ENCODE results near the gene APOBEC2.

Gene APOBEC2

GRCh38 chr6:41061196-41061726 lies 8.3 kb downstream of the APOBEC2 start:
- Histone ChIP-seq H3K9ac (ENCODE audit: low read depth, low read length, poor library complexity, severe bottlenecking) (no peak overlapping the region), H3K4me3 (ENCODE audit: low read length, poor library complexity, severe bottlenecking) (no peak overlapping the region), H4K20me1 (ENCODE audit: insufficient read depth, low read length, poor library complexity, severe bottlenecking) (no peaks in the 10 kb centered on the region), H3K9me3 (ENCODE audit: insufficient read depth, low read depth, low read length) (no peaks in the 10 kb centered on the region), H3K4me2 (ENCODE audit: low read depth, low read length, poor library complexity, severe bottlenecking) (no peak overlapping the region), H3K4me1 (ENCODE audit: insufficient read depth, low read length, poor library complexity, severe bottlenecking) (peaks cover 12% of the 10 kb centered on the region), H3K36me3 (ENCODE audit: insufficient read depth, low read length) (no peaks in the 10 kb centered on the region; the same call in 1 of the 2 replicates), H2AFZ (ENCODE audit: low read length) (no peak overlapping the region), H3K9me2 (replicated peaks; ENCODE audit: low read depth, low read length) (no peaks in the 10 kb centered on the region), H3K27me3 (ENCODE audit: insufficient read depth, low read length, poor library complexity, severe bottlenecking) (no peaks in the 10 kb centered on the region), H3F3A (ENCODE audit: low read depth) (no peaks in the 10 kb centered on the region), H3K79me2 (ENCODE audit: insufficient read depth, low read length) (0 out of 2 replicates have a peak, but pooled peaks cover 7% of the 10 kb centered on the region)
- TF ChIP-seq EZH2phosphoT487 (IDR thresholded peaks at IDR 0.05; ENCODE audit: borderline replicate concordance) (no peak), CTCF (conservative IDR thresholded peaks at IDR 0.05; ENCODE audit: low read length) (no peak)

- Histone ChIP-seq H3K4me1 (ENCODE audit: insufficient read depth, low read length, poor library complexity, severe bottlenecking) (peaks cover 17% of the 10 kb centered on the region), H3K9ac (ENCODE audit: low read depth, low read length, poor library complexity, severe bottlenecking) (no peak overlapping the region), H3K79me2 (ENCODE audit: insufficient read depth, low read length) (peaks cover 7% of the 10 kb centered on the region; the same call in 1 of the 2 replicates), H3K27me3 (ENCODE audit: insufficient read depth, low read length, poor library complexity, severe bottlenecking) (no peaks in the 10 kb centered on the region), H3F3A (ENCODE audit: low read depth) (no peaks in the 10 kb centered on the region), H3K4me3 (ENCODE audit: low read length, poor library complexity, severe bottlenecking) (no peak overlapping the region), H3K9me3 (ENCODE audit: insufficient read depth, low read depth, low read length) (no peaks in the 10 kb centered on the region), H3K9me2 (replicated peaks; ENCODE audit: low read depth, low read length) (no peaks in the 10 kb centered on the region), H3K4me2 (ENCODE audit: low read depth, low read length, poor library complexity, severe bottlenecking) (no peak overlapping the region), H3K36me3 (ENCODE audit: insufficient read depth, low read length) (no peaks in the 10 kb centered on the region; the same call in 1 of the 2 replicates), H4K20me1 (ENCODE audit: insufficient read depth, low read length, poor library complexity, severe bottlenecking) (no peaks in the 10 kb centered on the region), H2AFZ (ENCODE audit: low read length) (no peak overlapping the region)
- TF ChIP-seq CTCF (conservative IDR thresholded peaks at IDR 0.05; ENCODE audit: low read length), result no peak
- no peak for TF ChIP-seq EZH2phosphoT487 (IDR thresholded peaks at IDR 0.05; ENCODE audit: borderline replicate concordance)
These were observed 9.1 kb downstream of the APOBEC2 start for GRCh38 chr6:41062056-41062455.

GRCh38 chr6:41063884-41064285 lies 10.9 kb downstream of the APOBEC2 start:
- Histone ChIP-seq H3K4me3 (ENCODE audit: low read length, poor library complexity, severe bottlenecking) (no peak overlapping the region), H3K9me3 (ENCODE audit: insufficient read depth, low read depth, low read length) (no peaks in the 10 kb centered on the region), H3K4me2 (ENCODE audit: low read depth, low read length, poor library complexity, severe bottlenecking) (no peak overlapping the region), H4K20me1 (ENCODE audit: insufficient read depth, low read length, poor library complexity, severe bottlenecking) (no peaks in the 10 kb centered on the region), H3F3A (ENCODE audit: low read depth) (peaks cover 4% of the 10 kb centered on the region; the same call in 1 of the 2 replicates), H3K4me1 (ENCODE audit: insufficient read depth, low read length, poor library complexity, severe bottlenecking) (peaks cover 18% of the 10 kb centered on the region), H2AFZ (ENCODE audit: low read length) (no peak overlapping the region), H3K27me3 (ENCODE audit: insufficient read depth, low read length, poor library complexity, severe bottlenecking) (no peaks in the 10 kb centered on the region), H3K9ac (ENCODE audit: low read depth, low read length, poor library complexity, severe bottlenecking) (no peak overlapping the region), H3K79me2 (ENCODE audit: insufficient read depth, low read length) (peaks cover 7% of the 10 kb centered on the region; the same call in 1 of the 2 replicates), H3K36me3 (ENCODE audit: insufficient read depth, low read length) (no peaks in the 10 kb centered on the region; the same call in 1 of the 2 replicates), H3K9me2 (replicated peaks; ENCODE audit: low read depth, low read length) (no peaks in the 10 kb centered on the region)
- TF ChIP-seq EZH2phosphoT487 (IDR thresholded peaks at IDR 0.05; ENCODE audit: borderline replicate concordance), result no peak
- no peak for TF ChIP-seq CTCF (conservative IDR thresholded peaks at IDR 0.05; ENCODE audit: low read length)

Data from Loucy (cell line).